SK-N-SH (cell line): Measurements from ENCODE around the gene SYNGR1. TPM values are rescaled to one million over a fixed set of nuclear protein-coding genes. Genes with fewer than 3 reads are reported as not detected.
A peak's percentile ranks its signal among the peaks of the same experiment; 100 is the strongest.

Source experiments
- CTCF ChIA-PET: fragments of 300-600, 350-600 bp; formaldehyde crosslinking; extraction: SDS; loops from one replicate; lab custom pipeline; 2021; lab: Yijun Ruan, JAX
- POLR2A ChIA-PET: fragments of 350-600 bp; sonication (Branson Sonifier 250); formaldehyde crosslinking; extraction: SDS; loops from one replicate; lab custom pipeline; 2020; ENCODE audit warnings: antibody characterized with exemption, inconsistent platforms; lab: Yijun Ruan, JAX
- DNase-seq: peaks from one replicate; pipeline ENCODE4 v3.0.0; 2012
- H2AFZ ChIP-seq: fragments of 200-600 bp; sonication (generic); 2 replicates; pipeline ENCODE4 v1.8.1; 2016; ENCODE audit warnings: antibody characterized with exemption, mild to moderate bottlenecking, low read depth
- H3F3A ChIP-seq: fragments of 200-600 bp; sonication (generic); replicated peaks from 2 replicates; pipeline ENCODE3; 2016; ENCODE audit warnings: antibody characterized with exemption, mild to moderate bottlenecking; ENCODE audit not compliant: insufficient read depth
- H3K27ac ChIP-seq, 2 experiments: fragments of 200-500 bp in 1 of 2; fragments of 200-600 bp in 1 of 2; sonication (Bioruptor generic) in 1 of 2; sonication (generic), shearing (Covaris generic) in 1 of 2; 2 replicates each; pipeline versions ENCODE4 v1.5.1 to v1.6.1; 2014 to 2016; ENCODE audit warnings: low read depth in 2 of 2, inconsistent platforms in 1 of 2, low read length in 1 of 2, mild to moderate bottlenecking in 1 of 2, mixed read lengths in 1 of 2
- H3K27me3 ChIP-seq: fragments of 200-600 bp; sonication (generic), shearing (Covaris generic); 2 replicates; pipeline ENCODE4 v1.6.1; 2016; ENCODE audit warnings: mixed run types; ENCODE audit not compliant: insufficient read depth
- H3K36me3 ChIP-seq, 2 experiments: fragments of 200-500 bp in 1 of 2; fragments of 200-600 bp in 1 of 2; sonication (Bioruptor generic) in 1 of 2; sonication (generic) in 1 of 2; replicated peaks in 1 of 2; 2 replicates each; pipeline versions ENCODE3 to v1.5.1; 2014 to 2016; ENCODE audit warnings: low read length in 1 of 2, mild to moderate bottlenecking in 1 of 2; ENCODE audit not compliant: insufficient read depth in 2 of 2, control insufficient read depth in 1 of 2
- H3K4me1 ChIP-seq, 2 experiments: fragments of 200-500 bp in 1 of 2; fragments of 200-600 bp in 1 of 2; sonication (Bioruptor generic) in 1 of 2; sonication (generic), shearing (Covaris generic) in 1 of 2; 2 replicates each; pipeline versions ENCODE4 v1.5.1 to v1.6.1; 2014 to 2016; ENCODE audit warnings: low read depth in 1 of 2, low read length in 1 of 2, mixed run types in 1 of 2; ENCODE audit not compliant: insufficient read depth in 2 of 2, control insufficient read depth in 1 of 2
- H3K4me2 ChIP-seq: fragments of 200-600 bp; sonication (generic), shearing (Covaris generic); 2 replicates; pipeline ENCODE4 v1.6.1; 2017; ENCODE audit warnings: mixed run types
- H3K4me3 ChIP-seq, 2 experiments: fragments of 200-500 bp in 1 of 2; fragments of 200-600 bp in 1 of 2; sonication (Bioruptor generic) in 1 of 2; sonication (generic), shearing (Covaris generic) in 1 of 2; 2 replicates each; pipeline versions ENCODE4 v1.5.1 to v1.8.1; 2014 to 2016; ENCODE audit warnings: low read depth in 2 of 2, inconsistent platforms in 1 of 2, low read length in 1 of 2, mild to moderate bottlenecking in 1 of 2, mixed read lengths in 1 of 2, moderate library complexity in 1 of 2
- H3K79me2 ChIP-seq: fragments of 200-600 bp; sonication (generic); 2 replicates; pipeline ENCODE4 v1.8.1; 2017; ENCODE audit warnings: mild to moderate bottlenecking; ENCODE audit not compliant: insufficient read depth
- H3K9ac ChIP-seq: fragments of 200-600 bp; sonication (generic); 2 replicates; pipeline ENCODE4 v1.6.1; 2017; ENCODE audit warnings: mixed run types
- H3K9me2 ChIP-seq: fragments of 200-600 bp; sonication (generic); 2 replicates; pipeline ENCODE4 v1.6.1; 2017; ENCODE audit warnings: mixed run types
- H3K9me3 ChIP-seq: fragments of 200-600 bp; sonication (generic); 2 replicates; pipeline ENCODE4 v1.6.1; 2017; ENCODE audit warnings: mixed run types, mild to moderate bottlenecking, moderate library complexity
- H4K20me1 ChIP-seq: fragments of 200-600 bp; sonication (generic); 2 replicates; pipeline ENCODE4 v1.6.1; 2017; ENCODE audit warnings: mild to moderate bottlenecking, mixed run types; ENCODE audit not compliant: insufficient read depth
- GATA2 ChIP-seq: sonication (generic); formaldehyde crosslinking; IDR thresholded peaks from 2 replicates; pipeline ENCODE4 v1.5.0; 2020; ENCODE audit warnings: mild to moderate bottlenecking, missing genetic modification reagents
- RAD21 ChIP-seq: IDR thresholded peaks from 2 replicates; pipeline ENCODE4 v1.6.1; 2012; ENCODE audit warnings: mild to moderate bottlenecking, low read length
- RXRA ChIP-seq: IDR thresholded peaks from 2 replicates; pipeline ENCODE4 v1.4.0; 2012; ENCODE audit warnings: low read depth, mild to moderate bottlenecking, borderline replicate concordance
- TAF1 ChIP-seq: IDR thresholded peaks from 2 replicates; pipeline ENCODE4 v1.6.1; 2012; ENCODE audit warnings: low read depth, mild to moderate bottlenecking, low read length, moderate library complexity, borderline replicate concordance
- ZBTB33 ChIP-seq: IDR thresholded peaks from 2 replicates; pipeline ENCODE4 v1.4.0; 2012; ENCODE audit warnings: low read depth, borderline replicate concordance
- WGBS: methylation state at CpG from one replicate; pipeline ENCODE4 v1.1.6; 2017; ENCODE audit warnings: low lambda C conversion rate; 5-methylcytosine and 5-hydroxymethylcytosine counted together
- polyA plus RNA-seq, 3 experiments: library from polyadenylated mRNA; depleted of rRNA; stranded (reverse); fragments of >200 nt; gene quantifications; 2 replicates each; pipeline ENCODE4 v1.2.3, GENCODE V29; 2012

Gene SYNGR1
- polyA plus RNA-seq, 1 of the 3 experiments (the other 2 are of a cell fraction) = 18.7 TPM

GRCh38 chr22:39363751-39364515 is 14.1 kb downstream of the SYNGR1 start:
- H3K4me3 ChIP-seq = no peak overlapping the region
- POLR2A ChIA-PET = interaction anchor here (1.1 kb wide), 1 partner anchor 44 kb away, joined by 4 read pairs; the partner anchor contains the start of gene RPL3

GRCh38 chr22:39364714-39365491 is 15.1 kb downstream of the SYNGR1 start:
- no peak for DNase-seq
- POLR2A ChIA-PET = no interaction called here
- WGBS = 89% methylated on average over 10 of the region's 11 CpGs

More at GRCh38 chr22:39363751-39364515, 14.1 kb downstream of the SYNGR1 start:
- H3K36me3 ChIP-seq = no peaks in the 10 kb centered on the region
- 50% methylated on average over 2 of the region's 19 CpGs for WGBS
- no peaks in the 10 kb centered on the region for H3K27me3 ChIP-seq
- no peak overlapping the region for H2AFZ ChIP-seq
- H3K9me2 ChIP-seq = no peaks in the 10 kb centered on the region
- H3K4me2 ChIP-seq = no peak overlapping the region
- peaks cover 0 to 21% of the 10 kb centered on the region in 2 experiments; a peak in 1 of 4 replicates for H3K4me1 ChIP-seq
- no peaks in the 10 kb centered on the region for H4K20me1 ChIP-seq
- H3K79me2 ChIP-seq = no peaks in the 10 kb centered on the region
- CTCF ChIA-PET = interaction anchor here (0.9 to 1.2 kb wide), 2 partner anchors 20 to 73 kb away, joined by 3 read pairs; no protein-coding TSS in a partner anchor
- DNase-seq = peak; percentile 78
- 0 out of 2 replicates have a peak, but pooled peaks have one; percentile 38 for TF ChIP-seq GATA2 (CRISPR knock-in tag)
- no peak for TF ChIP-seq ZBTB33
- no peak overlapping the region for H3K9ac ChIP-seq
- H3K9me3 ChIP-seq = no peaks in the 10 kb centered on the region
- no peaks in the 10 kb centered on the region for H3F3A ChIP-seq
- peak overlapping the region in 1 of 2 experiments; percentile 55; a peak in 2 of 4 replicates for H3K27ac ChIP-seq

GRCh38 chr22:39365492-39365780 is 15.6 kb downstream of the SYNGR1 start:
- TF ChIP-seq RXRA (no peak), RAD21 (no peak)
- TF ChIP-seq, all 33 proteins: peak for 0
- no peaks in the 10 kb centered on the region for H3K79me2 ChIP-seq
- 92% methylated on average over 2 of the region's 3 CpGs for WGBS
- H3K4me1 ChIP-seq = peaks cover 0 to 21% of the 10 kb centered on the region in 2 experiments; a peak in 1 of 4 replicates
- no peak for DNase-seq
- H3F3A ChIP-seq = no peaks in the 10 kb centered on the region
- H3K4me2 ChIP-seq = no peak overlapping the region
- H3K36me3 ChIP-seq = no peaks in the 10 kb centered on the region
- H3K4me3 ChIP-seq = no peak overlapping the region
- CTCF ChIA-PET = interaction anchor here (0.7 to 0.8 kb wide), 2 partner anchors 8 to 34 kb away, joined by 3 read pairs; partner anchors contain the start of gene TAB1
- H3K9me3 ChIP-seq = no peaks in the 10 kb centered on the region
- no peak overlapping the region for H3K27ac ChIP-seq
- POLR2A ChIA-PET = no interaction called here
- H3K9ac ChIP-seq = no peak overlapping the region
- H3K27me3 ChIP-seq = no peaks in the 10 kb centered on the region
- H2AFZ ChIP-seq = no peak overlapping the region
- no peaks in the 10 kb centered on the region for H4K20me1 ChIP-seq
- no peaks in the 10 kb centered on the region for H3K9me2 ChIP-seq

More at GRCh38 chr22:39364714-39365491, 15.1 kb downstream of the SYNGR1 start:
- Histone ChIP-seq H3K4me3 (no peak overlapping the region), H3K27ac (no peak overlapping the region), H3K79me2 (no peaks in the 10 kb centered on the region), H3K9me2 (no peaks in the 10 kb centered on the region), H3K9me3 (no peaks in the 10 kb centered on the region), H3K4me1 (peaks cover 0 to 21% of the 10 kb centered on the region in 2 experiments; a peak in 1 of 4 replicates), H3F3A (no peaks in the 10 kb centered on the region), H3K4me2 (no peak overlapping the region), H3K9ac (no peak overlapping the region), H3K36me3 (no peaks in the 10 kb centered on the region), H4K20me1 (no peaks in the 10 kb centered on the region), H3K27me3 (no peaks in the 10 kb centered on the region), H2AFZ (no peak overlapping the region)
- TF ChIP-seq TAF1 = no peak
- CTCF ChIA-PET = interaction anchor here (0.7 to 0.9 kb wide), 3 partner anchors 9 to 34 kb away, joined by 3 read pairs; partner anchors contain the start of gene TAB1
